Activated naive CD4-positive, alpha-beta T cell (primary cell): ENCODE data around the gene PRM3.

Experiments used
- DNase-seq, 4 experiments: peaks; one replicate each; lab custom pipeline; 2025; lab: John Stamatoyannopoulos, UW

The PRM3 gene

DNA sequence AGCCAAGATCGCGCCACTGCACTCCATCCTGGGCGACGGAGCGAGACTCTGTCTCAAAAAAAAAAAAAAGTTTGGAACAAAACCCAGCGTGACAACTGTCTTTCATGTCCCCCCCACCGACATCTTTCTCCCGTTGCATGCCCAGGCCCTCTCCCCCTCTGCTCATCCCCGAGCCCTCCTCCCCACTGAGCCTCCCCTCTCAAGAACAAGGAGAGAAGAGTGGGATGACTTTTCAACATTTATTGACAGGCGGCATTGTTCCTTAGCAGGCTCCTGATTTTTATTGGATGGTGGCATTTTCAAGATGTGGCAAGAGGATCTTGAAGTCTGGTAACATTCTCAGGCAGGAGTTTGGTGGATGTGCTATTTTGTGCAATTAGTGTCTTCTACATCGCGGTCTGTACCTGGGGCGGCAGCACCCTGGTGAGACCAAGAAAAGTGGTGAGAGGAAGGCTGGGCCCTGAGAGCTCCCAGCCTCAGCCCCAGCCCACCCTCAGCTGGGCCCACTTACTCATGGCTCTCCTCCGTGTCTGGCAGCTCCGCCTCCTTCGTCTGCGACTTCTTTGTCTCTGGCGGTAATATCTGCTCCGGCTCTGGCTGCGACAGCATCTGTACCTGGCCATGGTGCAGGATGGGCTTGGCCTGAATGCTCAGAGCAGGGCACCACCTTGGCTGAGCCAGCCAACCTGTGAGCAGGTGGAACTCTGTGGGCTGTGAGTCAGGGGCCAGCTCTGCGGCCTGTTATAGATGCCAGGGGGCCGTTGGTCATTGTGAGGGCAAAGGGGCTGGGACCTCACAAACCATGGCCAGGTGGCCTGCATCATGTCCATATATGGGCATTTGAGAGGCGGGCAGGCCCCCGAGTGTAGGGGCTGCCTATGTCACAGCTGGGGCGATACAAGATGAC, 7.4 kb upstream of the PRM3 start, which contains the start of gene PRM1:
Gene PRM1, minus strand, starts transcription at position 715 of the 907 bp plus-strand sequence. Its CDS starts 92 bp downstream, at position 623.
- DNase-seq, result no peak

DNA sequence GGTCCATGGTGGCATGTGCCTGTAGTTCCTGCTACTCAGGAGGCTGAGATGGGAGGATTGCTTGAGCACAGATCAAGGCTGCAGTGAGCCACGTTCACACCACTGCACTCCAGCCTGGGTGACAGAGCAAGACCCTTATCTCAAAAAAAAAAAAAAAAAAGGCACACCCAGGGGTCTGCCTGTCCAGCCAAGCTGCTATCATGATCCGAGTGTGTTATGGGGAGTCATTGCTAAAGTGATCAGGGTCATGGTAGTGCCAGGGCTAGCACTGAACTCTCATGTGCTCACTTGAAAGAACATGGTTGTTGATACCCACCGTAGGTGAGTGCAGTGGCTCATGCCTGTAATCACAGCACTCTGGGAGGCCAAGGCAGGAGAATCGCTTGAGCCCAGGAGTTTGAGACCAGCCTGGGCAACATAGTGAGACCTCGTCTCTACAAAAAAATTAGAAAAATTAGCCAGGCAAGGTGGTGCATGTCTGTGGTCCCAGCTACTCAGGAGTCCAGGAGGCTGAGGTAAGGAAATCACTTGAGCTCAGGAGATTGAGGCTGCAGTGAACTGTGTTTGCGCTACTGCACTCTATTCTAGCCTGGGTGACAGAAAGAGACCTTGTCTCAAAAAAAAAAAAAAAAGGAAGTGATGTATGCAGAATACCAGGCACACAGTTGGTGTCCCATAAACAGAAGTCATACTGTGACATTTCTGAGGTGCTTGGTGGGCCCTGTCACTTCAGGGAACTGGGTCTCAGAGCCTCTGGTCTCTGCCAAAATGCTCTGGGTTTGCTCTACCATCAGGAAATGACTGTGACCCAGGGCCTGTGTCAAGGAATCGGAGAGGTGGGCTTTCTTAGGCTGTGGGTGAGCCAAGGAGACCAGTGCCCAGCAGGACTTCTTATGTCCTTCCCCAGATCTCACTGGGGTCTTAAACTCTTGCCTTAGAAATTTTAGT, 5.5 kb upstream of the PRM3 start:
- no peak for DNase-seq

DNA sequence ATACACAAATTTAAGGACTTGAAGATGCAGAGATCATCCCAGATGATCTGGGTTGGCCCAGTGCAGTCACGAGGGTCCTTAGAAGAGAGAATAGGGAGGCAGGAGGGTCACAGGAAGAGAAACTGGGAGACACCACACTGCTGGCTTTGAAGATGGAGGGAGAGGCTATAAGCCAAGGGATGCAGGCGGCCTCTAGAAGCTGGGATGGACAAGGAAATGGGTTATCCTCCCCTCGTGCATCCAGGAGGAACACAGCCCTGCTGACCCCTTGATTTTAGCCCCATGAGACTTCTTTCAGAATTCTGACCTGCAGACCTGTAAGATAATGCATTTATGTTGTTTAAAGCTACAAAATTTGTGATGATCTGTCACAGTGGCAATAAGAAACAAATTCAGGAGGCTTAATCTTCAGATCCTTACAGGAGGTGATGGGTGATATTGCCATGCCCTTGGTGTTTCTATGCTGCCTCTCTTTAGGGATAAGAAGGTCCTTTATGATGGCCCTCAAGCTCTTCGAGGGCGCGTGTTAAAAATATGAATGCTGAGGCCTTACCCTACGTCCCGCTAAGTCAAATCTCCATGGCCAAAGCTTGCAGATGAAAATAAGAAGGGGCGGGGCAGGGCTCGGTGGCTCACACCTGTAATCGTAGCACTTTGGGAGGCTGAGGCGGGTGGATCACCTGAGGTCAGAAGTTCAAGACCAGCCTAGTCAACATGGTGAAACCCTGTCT, 4.3 kb upstream of the PRM3 start:
- DNase-seq, result no peak

DNA sequence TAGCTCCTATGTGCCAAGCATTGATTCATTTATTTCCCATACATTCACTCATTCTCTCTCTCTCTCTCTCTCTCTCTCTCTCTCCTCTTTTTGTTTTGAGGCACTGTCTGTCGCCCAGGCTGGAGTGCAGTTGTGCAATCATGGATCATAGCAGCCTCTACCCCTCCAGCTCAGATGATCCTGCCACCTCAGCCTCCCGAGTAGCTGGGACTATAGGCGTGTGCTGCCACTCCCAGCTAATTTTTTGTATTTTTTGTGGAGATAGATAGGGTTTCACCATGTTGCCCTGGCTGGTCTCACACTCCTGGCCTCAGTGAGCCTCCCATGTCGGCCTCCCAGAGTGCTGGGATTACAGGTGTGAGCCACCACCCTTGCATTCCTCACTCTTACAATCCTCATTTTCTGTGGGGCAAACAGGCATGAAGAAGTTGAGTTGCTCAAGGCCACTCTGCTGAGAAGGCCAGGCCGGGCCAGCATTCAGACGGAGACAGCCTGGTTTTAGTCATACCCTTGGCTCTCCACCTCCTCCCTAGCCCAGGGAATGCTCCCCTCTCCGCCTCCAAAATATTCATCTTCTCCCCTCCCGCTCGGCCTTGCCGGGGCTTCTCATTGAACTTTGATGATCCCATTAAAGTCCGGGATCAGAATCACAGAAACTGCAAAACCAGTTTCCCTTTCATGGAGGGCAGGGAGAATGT, 3.6 kb upstream of the PRM3 start:
- no peak for DNase-seq

DNA sequence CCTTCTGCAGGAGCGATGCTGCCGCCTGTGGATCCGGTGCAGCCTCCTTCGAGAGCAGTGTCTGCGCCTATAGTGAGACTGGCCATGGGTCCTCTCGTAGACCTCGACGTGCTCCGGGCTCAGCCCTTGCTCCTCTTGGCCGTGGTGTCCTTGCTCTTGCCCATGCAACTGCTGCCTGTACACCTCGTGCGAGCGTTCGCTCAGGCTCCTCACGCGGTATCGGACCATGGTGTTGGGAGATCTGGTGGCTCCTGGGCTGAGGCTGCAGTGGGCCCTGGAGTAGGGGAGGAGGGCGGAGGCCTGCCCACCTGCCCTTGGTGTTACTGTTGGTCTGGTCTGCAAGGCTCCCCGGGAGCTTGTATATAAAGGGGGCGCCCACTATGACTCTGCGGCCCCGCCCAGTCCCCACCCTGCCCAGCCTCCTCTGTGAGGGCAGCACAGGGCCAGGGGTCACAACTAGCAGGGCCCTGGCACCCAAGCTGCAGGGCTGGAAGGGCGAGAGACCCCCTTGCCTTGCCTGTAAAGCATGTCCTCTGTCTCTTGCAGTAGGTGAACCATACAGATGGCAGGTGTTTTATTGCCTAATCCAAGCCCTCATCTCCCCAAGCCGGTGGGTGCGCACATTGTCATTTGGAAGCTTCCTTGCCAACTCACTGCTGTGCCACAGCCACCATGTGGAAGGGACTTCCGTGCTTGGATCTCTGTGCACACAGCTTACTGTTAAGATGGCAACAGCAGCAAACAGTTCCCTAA, 2.9 kb upstream of the PRM3 start, which contains the start of gene PRM2:
Gene PRM2, minus strand, starts transcription at position 338 of the 753 bp plus-strand sequence. Its CDS starts 110 bp downstream, at position 228.
- DNase-seq, result no peak

DNA sequence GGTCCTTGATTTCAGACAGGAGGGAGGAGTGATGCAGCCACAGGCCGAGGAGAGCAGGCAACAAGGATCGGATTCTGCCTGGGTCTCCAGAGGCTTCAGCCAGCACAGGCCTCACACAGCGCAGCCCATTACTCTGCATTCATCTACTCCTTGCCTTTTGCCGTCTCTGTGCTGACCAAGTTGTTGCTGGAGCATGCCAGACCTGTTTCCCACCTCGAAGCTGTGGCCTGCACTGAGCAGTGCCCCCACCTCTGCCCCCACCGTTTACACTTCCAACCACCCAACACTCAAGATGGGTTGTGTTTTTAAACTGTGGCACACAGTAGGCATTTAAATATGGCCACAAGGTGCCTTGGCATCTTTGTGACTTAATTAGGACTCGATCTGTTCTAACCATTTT, 1.5 kb upstream of the PRM3 start:
- no peak for DNase-seq

DNA sequence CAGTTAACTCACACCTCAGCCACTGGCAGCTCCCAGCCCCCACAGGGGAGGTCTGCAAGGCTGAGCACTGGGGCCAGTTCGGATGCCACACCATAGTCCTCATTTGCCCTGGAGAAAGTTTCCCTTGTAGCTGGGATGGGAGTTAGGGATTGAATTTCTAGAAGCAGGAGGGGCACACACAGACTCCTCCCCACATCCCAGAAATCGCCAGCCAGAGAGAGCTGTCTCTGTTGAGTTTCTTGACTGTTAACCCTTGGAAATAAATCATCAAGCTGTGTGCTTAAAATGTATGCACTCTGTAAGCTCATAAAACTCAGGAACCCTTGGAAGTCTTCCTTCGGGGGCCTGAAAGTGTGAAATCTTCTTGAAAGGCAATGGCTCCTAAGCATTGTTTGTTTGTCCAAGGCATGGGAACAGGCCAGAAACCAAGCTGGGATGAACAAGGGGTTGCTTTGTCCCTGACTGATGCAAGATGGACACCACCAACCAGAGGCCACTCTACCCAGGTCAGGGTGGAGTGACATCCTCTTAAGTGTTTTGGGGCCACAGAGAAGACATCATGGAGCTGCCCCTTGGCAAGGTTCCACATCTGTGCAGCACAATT, 394 bp upstream of the PRM3 start:
- DNase-seq, result no peak

DNA sequence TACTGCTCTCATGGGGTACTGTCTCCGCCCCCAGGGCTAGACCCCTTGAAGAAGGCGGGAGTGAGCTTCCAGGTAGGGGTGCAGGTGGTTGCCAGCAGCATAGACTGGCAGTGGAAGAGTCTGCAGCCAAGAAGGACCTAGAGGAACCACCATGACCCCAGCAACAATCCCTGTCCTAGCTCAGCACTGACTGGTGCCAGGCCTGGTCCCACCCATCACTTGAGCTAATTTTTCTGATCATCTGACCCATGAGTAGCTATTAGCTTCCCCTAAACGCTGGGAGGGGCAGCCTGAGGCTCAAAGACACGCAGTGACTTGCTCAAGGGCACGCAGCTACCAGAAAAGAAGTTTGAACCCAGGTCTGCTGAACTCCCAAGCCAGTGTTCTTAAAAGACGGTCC, 945 bp downstream of the PRM3 start:
- no peak for DNase-seq

DNA sequence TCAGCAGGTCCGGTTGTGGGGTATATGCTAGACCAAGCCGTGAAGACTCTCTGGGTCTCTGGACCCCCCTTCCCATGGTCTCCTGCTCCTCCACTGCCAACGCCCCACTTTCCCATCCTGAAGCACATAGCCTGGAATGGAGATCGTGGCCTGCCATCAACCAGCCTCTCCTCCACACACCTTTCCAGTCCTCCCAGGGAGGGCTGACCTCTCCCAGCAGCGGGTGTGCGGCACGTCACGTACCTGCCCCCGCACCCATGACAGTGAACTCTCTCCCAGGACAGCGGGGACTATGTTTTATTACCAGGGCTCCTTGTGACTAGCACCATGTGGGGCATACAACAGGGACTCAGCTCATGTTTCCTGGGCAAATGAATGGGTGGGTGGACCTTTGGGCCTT, 1.8 kb downstream of the PRM3 start:
- DNase-seq, result no peak

DNA sequence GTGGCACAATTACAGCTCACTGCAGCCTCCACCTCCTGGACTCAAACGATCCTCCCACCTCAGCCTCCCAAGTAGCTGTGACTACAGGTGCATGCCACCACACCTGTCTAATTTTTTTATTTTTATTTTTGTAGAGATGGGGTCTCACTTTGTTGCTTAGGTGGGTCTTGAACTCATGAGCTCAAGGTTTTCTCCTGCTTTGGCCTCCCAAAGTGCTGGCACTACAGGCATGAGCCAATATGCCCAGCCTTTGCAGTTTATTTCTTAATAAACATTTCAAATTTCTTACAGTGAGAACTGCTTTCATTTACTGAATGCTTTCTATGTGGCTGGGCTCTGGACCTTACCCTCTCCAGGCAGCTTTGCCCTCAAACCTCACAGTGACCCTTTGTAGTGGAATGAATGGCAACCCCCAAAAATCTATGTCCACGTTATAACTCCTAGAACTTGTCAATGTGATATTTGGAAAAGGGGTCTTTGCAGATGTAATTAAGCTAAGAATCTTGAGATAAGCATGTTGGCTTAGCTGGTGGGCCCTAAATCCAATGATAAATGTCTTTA, 2.7 kb downstream of the PRM3 start:
- no peak for DNase-seq

DNA sequence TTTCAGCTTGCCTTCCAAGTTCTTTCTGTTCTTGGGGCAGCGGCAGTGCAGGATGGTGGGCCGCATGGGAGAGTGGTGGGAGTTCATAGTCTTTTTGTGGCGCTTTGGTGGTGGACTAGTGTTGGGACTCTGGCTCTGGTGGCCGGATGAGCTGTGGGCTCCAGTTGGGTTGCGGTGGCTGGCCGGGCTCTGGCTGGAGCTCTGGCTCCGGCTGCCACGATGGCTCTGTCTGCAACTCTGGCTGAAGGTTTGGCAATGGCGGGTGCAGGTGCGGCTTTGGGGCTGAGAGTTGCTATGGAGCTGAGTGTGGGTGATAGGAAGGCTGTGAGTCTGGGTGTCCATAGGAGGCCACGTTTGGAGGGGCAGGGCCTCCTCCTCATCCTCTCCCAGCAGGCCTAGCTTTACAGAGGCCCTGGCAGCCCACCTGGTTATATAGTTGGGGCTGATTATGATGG, 4.5 kb downstream of the PRM3 start, which contains the start of gene TNP2:
Gene TNP2, minus strand, starts transcription at position 405 of the 455 bp plus-strand sequence. Its CDS starts 63 bp downstream, at position 342.
- no peak for DNase-seq

DNA sequence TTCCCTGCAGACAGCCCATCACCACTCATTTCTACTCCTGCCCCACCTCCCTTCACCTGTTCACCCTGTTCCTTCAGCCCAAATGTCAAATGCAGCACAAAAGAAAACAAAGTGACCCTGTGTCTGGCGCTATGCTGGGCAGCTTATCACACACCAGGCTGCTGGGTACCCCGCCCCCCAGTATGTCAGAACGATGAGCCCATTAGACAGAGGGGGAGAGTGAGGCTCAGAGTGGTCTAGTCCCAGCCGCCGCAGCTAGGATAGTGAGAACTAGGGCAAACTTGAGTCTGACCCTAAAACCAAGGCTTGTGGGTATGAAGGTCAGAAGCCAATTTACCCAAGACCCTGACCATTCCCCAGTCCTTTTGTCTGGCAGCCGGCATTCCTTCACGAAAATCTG, 8.3 kb downstream of the PRM3 start:
- no peak for DNase-seq

DNA sequence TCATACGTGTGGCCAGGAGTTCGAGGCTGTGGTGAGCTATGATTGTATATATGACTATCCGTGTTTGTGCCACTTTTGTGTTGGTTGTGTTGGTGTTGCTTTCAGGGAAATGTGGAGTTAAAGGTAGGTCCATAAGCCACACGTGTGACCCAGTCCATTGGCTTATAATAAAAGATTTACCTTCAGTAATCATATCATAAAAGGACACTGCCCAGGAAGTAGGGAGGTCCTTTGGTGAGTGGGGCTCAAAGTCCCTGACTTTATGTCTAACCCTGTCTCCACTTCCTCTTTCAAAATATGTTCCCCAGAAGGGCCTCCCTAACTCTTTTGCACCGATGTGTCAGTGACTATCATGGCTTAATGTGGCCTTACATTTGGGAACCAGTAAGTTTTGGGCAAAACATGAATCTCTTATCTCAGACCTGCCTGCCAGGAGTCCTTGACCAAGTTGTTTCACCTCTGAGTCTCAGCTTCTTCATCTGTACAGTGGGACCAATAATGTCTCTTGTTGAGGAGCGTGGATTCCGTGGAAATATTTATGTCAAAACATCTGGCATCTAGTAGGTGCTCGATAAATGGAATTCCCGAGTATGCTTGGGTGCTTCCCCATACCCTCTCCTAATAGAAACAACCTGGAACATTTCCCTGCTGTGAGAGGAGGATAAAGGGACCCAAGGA, 9.1 kb downstream of the PRM3 start:
- DNase-seq, result no peak

DNA sequence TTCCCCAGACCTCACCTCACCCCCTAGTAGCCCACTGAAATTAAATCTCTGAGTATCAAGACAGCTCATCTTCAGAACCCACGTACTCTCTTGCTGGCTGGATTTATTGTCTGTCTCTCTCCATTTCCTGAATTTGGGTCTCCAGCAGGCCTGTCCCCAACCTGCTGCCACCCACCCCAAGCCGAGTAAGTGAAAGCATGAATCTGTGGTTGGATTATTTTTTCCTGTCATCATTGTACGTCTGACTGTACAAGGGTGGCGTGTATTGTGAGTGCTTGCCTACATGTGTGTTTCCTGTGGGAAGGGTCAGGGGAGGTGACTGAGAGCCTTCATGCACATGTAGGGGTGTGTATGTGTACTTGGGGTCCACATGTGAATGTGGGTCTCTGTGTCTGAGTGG, 9.7 kb downstream of the PRM3 start:
- no peak for DNase-seq

DNA sequence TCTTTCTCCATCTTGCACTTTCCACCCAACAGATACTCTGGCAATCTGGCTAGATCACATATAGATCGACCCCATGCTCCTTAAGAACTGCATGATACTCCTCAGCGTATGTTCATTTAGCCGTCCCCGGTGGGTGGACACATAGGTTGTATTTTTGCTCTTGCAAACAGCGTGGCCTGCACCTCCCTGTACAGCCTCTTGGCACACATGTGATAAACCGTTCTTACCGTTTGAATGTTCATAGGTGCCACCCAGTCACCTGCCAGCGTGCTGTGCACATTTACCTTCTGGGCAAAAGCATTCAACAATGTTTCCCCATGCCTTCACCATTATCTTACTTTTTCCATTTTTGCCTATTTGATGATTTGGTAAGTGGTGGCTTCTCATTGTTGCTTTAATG, 10.5 kb downstream of the PRM3 start:
- no peak for DNase-seq

DNA sequence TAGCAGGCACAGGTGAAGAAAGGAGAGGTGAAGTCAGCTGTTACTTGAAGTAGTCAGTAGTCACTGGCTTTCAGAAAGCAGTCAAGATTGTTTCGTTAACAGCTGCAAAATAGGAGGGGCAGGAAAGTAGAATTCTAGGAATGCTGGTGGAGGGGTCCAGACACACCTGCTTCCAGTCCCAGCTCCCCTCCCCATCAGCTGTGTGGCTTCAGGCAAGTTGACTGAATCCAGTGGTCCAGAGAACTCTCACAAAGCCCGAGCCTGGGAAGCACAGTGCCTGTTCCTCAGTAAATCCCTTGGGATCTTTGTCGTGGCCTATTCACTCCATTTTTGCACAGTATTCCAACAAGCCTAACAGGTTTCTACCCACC, 12.8 kb downstream of the PRM3 start:
- DNase-seq, result no peak

DNA sequence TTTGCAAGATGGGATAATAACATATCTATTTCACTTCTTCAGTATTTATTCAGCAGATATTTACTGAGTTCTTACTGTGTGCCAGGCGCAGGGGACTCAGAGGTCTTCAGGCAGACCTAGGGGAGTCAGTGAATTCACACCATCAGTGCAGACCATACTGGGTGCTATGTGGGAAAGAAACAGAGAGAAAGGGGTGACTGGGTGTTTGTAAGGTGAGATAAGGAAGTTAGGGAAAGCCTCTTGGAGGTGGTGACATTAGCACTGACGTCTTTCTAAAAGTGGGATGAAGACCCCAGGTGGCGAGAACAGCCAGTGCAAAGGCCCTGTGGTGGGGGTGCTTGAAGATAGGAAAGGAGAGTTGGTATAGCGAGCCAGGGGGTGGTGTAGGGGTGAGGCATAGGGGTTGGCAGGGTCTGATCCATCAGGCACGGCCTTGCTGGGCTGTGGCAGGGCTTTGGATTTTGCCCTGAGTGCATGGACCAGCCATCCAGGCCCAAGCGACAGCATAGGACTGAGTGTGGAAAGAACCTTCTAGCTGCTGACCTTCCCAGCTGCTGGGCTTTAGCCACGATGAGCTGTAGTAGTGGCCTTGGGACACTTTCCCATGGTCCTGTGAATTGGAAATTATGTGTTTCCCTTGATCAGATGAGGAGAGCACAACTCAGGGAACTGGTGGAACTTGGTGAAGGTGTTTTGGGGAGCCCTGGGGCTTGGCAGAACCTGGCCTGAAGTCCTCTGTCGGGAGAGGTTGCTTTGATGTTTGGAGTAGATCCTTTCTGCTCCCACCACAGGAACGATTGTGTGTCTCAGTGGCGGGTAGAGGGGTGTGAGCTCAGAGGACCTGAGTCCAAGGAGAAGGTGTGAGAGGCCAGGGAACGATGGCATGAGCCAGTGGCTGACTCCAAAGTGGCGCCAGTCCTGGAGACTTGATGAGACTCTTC, 13.5 kb downstream of the PRM3 start:
- no peak for DNase-seq
